B cell (primary cell): ENCODE data around the gene FBXO10. TPM values are rescaled to one million over a fixed set of nuclear protein-coding genes. Genes with fewer than 3 reads are reported as not detected.

ENCODE experiments used
- ATAC-seq: fragments of 200-7000 bp; cut with Tn5 transposase; one replicate; pipeline ENCODE4 v1.10.0; 2021; ENCODE audit warnings: low read depth, mild to moderate bottlenecking, moderate number of reproducible peaks, moderate library complexity
- CTCF ChIA-PET: fragments of 350-600 bp; sonication (Branson Sonifier 250); formaldehyde crosslinking; loops from one replicate; lab custom pipeline; 2021; ENCODE audit warnings: antibody characterized with exemption, inconsistent platforms; lab: Charles Lee
- POLR2A ChIA-PET: fragments of 350-600 bp; sonication (Branson Sonifier 250); formaldehyde crosslinking; loops from one replicate; lab custom pipeline; 2021; ENCODE audit warnings: antibody characterized with exemption; lab: Charles Lee
- DNase-seq: peaks from one replicate; pipeline ENCODE4 v3.0.0; 2013
- H2AFZ ChIP-seq: 2 replicates; pipeline ENCODE4 v1.6.1; 2012; ENCODE audit warnings: mild to moderate bottlenecking, low read depth, low read length; ENCODE audit not compliant: insufficient read depth, poor library complexity, severe bottlenecking
- H3K27ac ChIP-seq, 2 donors: 1 replicate in 1 of 2; 2 replicates in 1 of 2; pipeline ENCODE4 v1.5.1; 2012 to 2013; ENCODE audit warnings: low read length in 2 of 2, mild to moderate bottlenecking in 2 of 2, moderate library complexity in 1 of 2
- H3K27me3 ChIP-seq, 4 experiments: fragments of 200-600 bp in 1 of 4; sonication (generic) in 1 of 4; replicated peaks in 1 of 4; 1 replicate in 2 of 4; 2 replicates in 2 of 4; pipeline versions ENCODE4 v1.6.1 to v1.7.0; 2013 to 2016; ENCODE audit warnings: low read length in 3 of 4, mild to moderate bottlenecking in 2 of 4, mixed read lengths in 1 of 4, moderate library complexity in 1 of 4; ENCODE audit not compliant: insufficient read depth in 4 of 4, control insufficient read depth in 3 of 4; ENCODE audit errors: control extremely low read depth in 1 of 4
- H3K36me3 ChIP-seq, 2 experiments: replicated peaks in 1 of 2; 1 replicate in 1 of 2; 2 replicates in 1 of 2; pipeline versions ENCODE4 v1.6.1 to v1.7.1; 2013; ENCODE audit warnings: low read length in 1 of 2; ENCODE audit not compliant: insufficient read depth in 2 of 2, control insufficient read depth in 1 of 2; ENCODE audit errors: control extremely low read depth in 1 of 2, extremely low read depth in 1 of 2
- H3K4me1 ChIP-seq, 2 donors: fragments of 200-600 bp in 1 of 2; sonication (generic) in 1 of 2; 1 replicate in 1 of 2; 2 replicates in 1 of 2; pipeline versions ENCODE4 v1.5.1 to v1.6.1; 2013 to 2017; ENCODE audit warnings: low read length in 2 of 2; ENCODE audit not compliant: control insufficient read depth in 2 of 2, insufficient read depth in 2 of 2
- H3K4me2 ChIP-seq: replicated peaks from 2 replicates; pipeline ENCODE3; 2012; ENCODE audit warnings: mild to moderate bottlenecking, low read depth, low read length; ENCODE audit not compliant: poor library complexity, severe bottlenecking
- H3K4me3 ChIP-seq, 5 experiments: fragments of 200-600 bp in 1 of 5; sonication (generic) in 1 of 5; 1 replicate in 3 of 5; 2 replicates in 2 of 5; pipeline versions ENCODE4 v1.5.1 to v1.7.0; 2011 to 2016; ENCODE audit warnings: low read length in 4 of 5, mild to moderate bottlenecking in 4 of 5, low read depth in 2 of 5, control low read depth in 1 of 5, moderate library complexity in 1 of 5; ENCODE audit not compliant: insufficient read depth in 1 of 5; ENCODE audit errors: control extremely low read depth in 1 of 5, extremely low read depth in 1 of 5
- H3K79me2 ChIP-seq: fragments of 200-600 bp; sonication (generic); one replicate; pipeline ENCODE4 v1.6.0; 2016; ENCODE audit warnings: low read length; ENCODE audit not compliant: control insufficient read depth, insufficient read depth
- H3K9ac ChIP-seq: fragments of 200-600 bp; sonication (generic); 2 replicates; pipeline ENCODE4 v1.6.1; 2017; ENCODE audit warnings: mild to moderate bottlenecking, low read length, moderate library complexity
- H3K9me3 ChIP-seq, 3 donors: one replicate each; pipeline versions ENCODE4 v1.6.1 to v1.7.1; 2013; ENCODE audit warnings: low read length in 2 of 3; ENCODE audit not compliant: control insufficient read depth in 2 of 3, insufficient read depth in 1 of 3; ENCODE audit errors: control extremely low read depth in 1 of 3
- H4K20me1 ChIP-seq: 2 replicates; pipeline ENCODE4 v1.6.0; 2012; ENCODE audit warnings: mild to moderate bottlenecking, low read length; ENCODE audit not compliant: insufficient read depth, control insufficient read depth, poor library complexity, severe bottlenecking
- H3K27ac Mint-ChIP-seq: one replicate; pipeline ENCODE4 v1.8.0; 2021; ENCODE audit warnings: mixed read lengths
- H3K27me3 Mint-ChIP-seq: one replicate; pipeline ENCODE4 v1.8.0; 2021; ENCODE audit warnings: mixed read lengths
- H3K4me1 Mint-ChIP-seq: one replicate; pipeline ENCODE4 v1.8.0; 2021; ENCODE audit warnings: mixed read lengths
- H3K4me3 Mint-ChIP-seq: one replicate; pipeline ENCODE4 v1.8.0; 2021; ENCODE audit warnings: mixed read lengths
- H3K9me3 Mint-ChIP-seq: one replicate; pipeline ENCODE4 v1.8.0; 2022; ENCODE audit warnings: mixed read lengths; ENCODE audit not compliant: insufficient read depth
- EZH2 ChIP-seq: IDR thresholded peaks from 2 replicates; pipeline ENCODE4 v1.6.1; 2012; ENCODE audit warnings: borderline replicate concordance, low read depth, mild to moderate bottlenecking, moderate library complexity, low read length; ENCODE audit not compliant: insufficient read depth, poor library complexity, severe bottlenecking
- WGBS: methylation state at CpG from one replicate; pipeline ENCODE4 v1.1.5; 2013; ENCODE audit warnings: missing lambda C conversion rate; ENCODE audit not compliant: insufficient coverage; 5-methylcytosine and 5-hydroxymethylcytosine counted together
- intact Hi-C: fragments of 100-400 bp; cut with micrococcal nuclease; formaldehyde crosslinking; loops from one replicate; pipeline ENCODE4 v1.10.0; 2022
- polyA plus RNA-seq: library from polyadenylated mRNA; depleted of rRNA; stranded (reverse); fragments of >200 nt; gene quantifications from 2 replicates; pipeline ENCODE4 v1.2.3, GENCODE V29; 2012
- total RNA-seq, 2 donors: library from RNA; stranded (reverse); fragments of 120-200 nt in 1 of 2; gene quantifications; 1 replicate in 1 of 2; 2 replicates in 1 of 2; pipeline versions ENCODE4 v1.2.3 to v1.2.4, GENCODE V29; 2013 to 2022
- TF ChIP-seq, protein P1 (sequence below): fragments of 200-600 bp; IDR thresholded peaks from one replicate; pipeline ENCODE4 v1.8.0; 2022; ENCODE audit warnings: antibody characterized with exemption, mild to moderate bottlenecking

FBXO10 gene
- total and polyA plus RNA-seq, 2 donors (not counting 1 experiment from before 2014, with no cell fraction given), result 18.6 to 67.3 TPM

- H3K79me2 ChIP-seq, result peaks cover 54% of the 10 kb centered on the region
- WGBS, result under 1% methylated on average over 47 of the region's 47 CpGs
- POLR2A ChIA-PET, result interaction anchor here (0.7 to 2.2 kb wide), 4 partner anchors 21 to 128 kb away, joined by 3 to 10 read pairs (median 5); partner anchors contain the start of genes POLR1E and TOMM5
Observed at GRCh38 chr9:37464426-37465248, 111.5 kb downstream of the FBXO10 start.

More at GRCh38 chr9:37464426-37465248, 111.5 kb downstream of the FBXO10 start:
- peak; percentile 48 for ATAC-seq
- CTCF ChIA-PET, result interaction anchor here (0.6 to 1.9 kb wide), 2 partner anchors 10 to 16 kb away, joined by 3 to 12 read pairs; no protein-coding TSS in a partner anchor
- Histone ChIP-seq H3K4me1 (peaks cover 23 to 27% of the 10 kb centered on the region in 2 donors), H3K9me3 (no peaks in the 10 kb centered on the region), H3K4me2 (peak overlapping the region; percentile 84), H3K27ac (peak overlapping the region; percentile 93 to 98), H3K27me3 (no peaks in the 10 kb centered on the region), H3K4me3 (peak overlapping the region; percentile 75 to 99 (median 95)), H3K9ac (peak overlapping the region; percentile 100), H3K36me3 (peaks cover 0 to 2% of the 10 kb centered on the region in 2 experiments), H4K20me1 (peaks cover 17% of the 10 kb centered on the region), H2AFZ (peak overlapping the region; percentile 95)
- Mint-ChIP-seq H3K9me3 (no peaks in the 10 kb centered on the region), H3K27ac (peak overlapping the region; percentile 98), H3K4me1 (peaks cover 30% of the 10 kb centered on the region), H3K27me3 (no peaks in the 10 kb centered on the region), H3K4me3 (peak overlapping the region; percentile 95)
- intact Hi-C loops, result loop anchor here (1.0 to 10.0 kb wide), 12 partner anchors 21 to 1730 kb away; partner anchors contain the start of genes CREB3, FBXO10, GRHPR and POLR1E
- DNase-seq, result peak; percentile 94
- TF ChIP-seq, protein P1, sequence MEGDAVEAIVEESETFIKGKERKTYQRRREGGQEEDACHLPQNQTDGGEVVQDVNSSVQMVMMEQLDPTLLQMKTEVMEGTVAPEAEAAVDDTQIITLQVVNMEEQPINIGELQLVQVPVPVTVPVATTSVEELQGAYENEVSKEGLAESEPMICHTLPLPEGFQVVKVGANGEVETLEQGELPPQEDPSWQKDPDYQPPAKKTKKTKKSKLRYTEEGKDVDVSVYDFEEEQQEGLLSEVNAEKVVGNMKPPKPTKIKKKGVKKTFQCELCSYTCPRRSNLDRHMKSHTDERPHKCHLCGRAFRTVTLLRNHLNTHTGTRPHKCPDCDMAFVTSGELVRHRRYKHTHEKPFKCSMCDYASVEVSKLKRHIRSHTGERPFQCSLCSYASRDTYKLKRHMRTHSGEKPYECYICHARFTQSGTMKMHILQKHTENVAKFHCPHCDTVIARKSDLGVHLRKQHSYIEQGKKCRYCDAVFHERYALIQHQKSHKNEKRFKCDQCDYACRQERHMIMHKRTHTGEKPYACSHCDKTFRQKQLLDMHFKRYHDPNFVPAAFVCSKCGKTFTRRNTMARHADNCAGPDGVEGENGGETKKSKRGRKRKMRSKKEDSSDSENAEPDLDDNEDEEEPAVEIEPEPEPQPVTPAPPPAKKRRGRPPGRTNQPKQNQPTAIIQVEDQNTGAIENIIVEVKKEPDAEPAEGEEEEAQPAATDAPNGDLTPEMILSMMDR, result no peak
- TF ChIP-seq EZH2, result no peak
